OCI-LY1 (cell line): ENCODE results near the gene CD58.

Experiments used
- H2AFZ ChIP-seq: fragments of 200-600 bp; sonication (generic), shearing (Covaris generic); 2 replicates; pipeline ENCODE4 v1.6.0; 2014; ENCODE audit warnings: antibody characterized with exemption, mild to moderate bottlenecking, low read length
- H3F3A ChIP-seq: fragments of 200-600 bp; sonication (generic), shearing (Covaris generic); 2 replicates; pipeline ENCODE4 v1.6.0; 2014; ENCODE audit warnings: mild to moderate bottlenecking, antibody characterized with exemption, low read length, moderate library complexity; ENCODE audit not compliant: insufficient read depth
- H3K27ac ChIP-seq: fragments of 200-600 bp; sonication (generic); 2 replicates; pipeline ENCODE4 v1.5.1; 2014; ENCODE audit warnings: low read length, mixed run types, mild to moderate bottlenecking, low read depth; ENCODE audit not compliant: poor library complexity, severe bottlenecking
- H3K27me3 ChIP-seq: fragments of 200-600 bp; sonication (generic); 2 replicates; pipeline ENCODE4 v1.6.0; 2014; ENCODE audit warnings: antibody characterized with exemption, mild to moderate bottlenecking, low read length, moderate library complexity; ENCODE audit not compliant: insufficient read depth
- H3K36me3 ChIP-seq: fragments of 200-600 bp; sonication (generic); 2 replicates; pipeline ENCODE4 v1.6.1; 2014; ENCODE audit warnings: mild to moderate bottlenecking, antibody characterized with exemption, low read length, moderate library complexity, mixed read lengths; ENCODE audit not compliant: insufficient read depth
- H3K4me1 ChIP-seq: fragments of 200-600 bp; sonication (generic); 2 replicates; pipeline ENCODE4 v1.5.1; 2014; ENCODE audit warnings: mild to moderate bottlenecking, low read length, moderate library complexity; ENCODE audit not compliant: insufficient read depth, severe bottlenecking
- H3K4me2 ChIP-seq: fragments of 200-600 bp; sonication (generic), shearing (Covaris generic); 2 replicates; pipeline ENCODE4 v1.6.1; 2014; ENCODE audit warnings: low read length
- H3K4me3 ChIP-seq: fragments of 200-600 bp; sonication (generic); 2 replicates; pipeline ENCODE4 v1.5.1; 2014; ENCODE audit warnings: low read length, low read depth, mild to moderate bottlenecking, mixed read lengths; ENCODE audit not compliant: poor library complexity, severe bottlenecking
- H3K79me2 ChIP-seq: fragments of 200-600 bp; shearing (Covaris generic); 2 replicates; pipeline ENCODE4 v1.6.1; 2016; ENCODE audit warnings: mixed run types, low read length, mixed read lengths; ENCODE audit not compliant: insufficient read depth
- H3K9ac ChIP-seq: fragments of 200-600 bp; sonication (generic), shearing (Covaris generic); 2 replicates; pipeline ENCODE4 v1.6.1; 2014; ENCODE audit warnings: mild to moderate bottlenecking, low read length, mixed read lengths
- H3K9me2 ChIP-seq: fragments of 200-600 bp; sonication (generic), shearing (Covaris generic); 2 replicates; pipeline ENCODE4 v1.6.1; 2014; ENCODE audit warnings: low read depth, mild to moderate bottlenecking, low read length, mixed read lengths
- H3K9me3 ChIP-seq: fragments of 200-600 bp; shearing (Covaris generic); 2 replicates; pipeline ENCODE4 v1.6.1; 2014; ENCODE audit warnings: low read length, mixed read lengths
- H4K20me1 ChIP-seq: fragments of 200-600 bp; sonication (generic), shearing (Covaris generic); 2 replicates; pipeline ENCODE4 v1.6.0; 2016; ENCODE audit warnings: mild to moderate bottlenecking, low read length; ENCODE audit not compliant: insufficient read depth
- EZH2 ChIP-seq: fragments of 200-600 bp; sonication (generic), shearing (Covaris generic); IDR thresholded peaks from 2 replicates; pipeline ENCODE4 v1.8.0; 2017; ENCODE audit warnings: borderline replicate concordance, mixed run types, mild to moderate bottlenecking, antibody characterized with exemption, low read length, moderate library complexity, mixed read lengths
- TF ChIP-seq, protein P1 (sequence below): fragments of 200-600 bp; sonication (generic), shearing (Covaris generic); IDR thresholded peaks from 2 replicates; pipeline ENCODE4 v1.5.1; 2017; ENCODE audit warnings: mild to moderate bottlenecking, antibody characterized with exemption, low read length, moderate library complexity, mixed read lengths

The CD58 gene

DNA sequence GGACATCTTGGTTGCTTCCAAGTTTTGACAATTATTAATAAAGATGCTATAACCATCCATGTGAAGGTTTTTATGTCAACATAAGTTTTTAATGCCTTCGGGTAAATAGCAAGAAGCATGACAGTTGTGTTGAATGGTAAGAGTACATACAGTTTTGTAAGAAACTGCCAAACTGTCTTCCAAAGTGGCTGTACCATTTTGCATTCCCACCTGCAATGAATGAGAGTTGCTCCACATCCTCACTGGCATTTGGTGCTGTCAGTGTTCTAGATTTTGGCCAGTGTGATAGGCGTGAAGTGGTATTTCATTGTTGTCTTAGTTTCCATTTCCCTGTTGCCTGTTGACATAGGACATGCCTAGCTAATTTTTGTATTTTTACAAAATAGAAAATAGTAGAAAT, 45.4 kb downstream of the CD58 start:
- no peak overlapping the region for H2AFZ ChIP-seq
- H3K79me2 ChIP-seq, result no peaks in the 10 kb centered on the region
- H3K4me1 ChIP-seq, result no peaks in the 10 kb centered on the region
- TF ChIP-seq, protein P1, sequence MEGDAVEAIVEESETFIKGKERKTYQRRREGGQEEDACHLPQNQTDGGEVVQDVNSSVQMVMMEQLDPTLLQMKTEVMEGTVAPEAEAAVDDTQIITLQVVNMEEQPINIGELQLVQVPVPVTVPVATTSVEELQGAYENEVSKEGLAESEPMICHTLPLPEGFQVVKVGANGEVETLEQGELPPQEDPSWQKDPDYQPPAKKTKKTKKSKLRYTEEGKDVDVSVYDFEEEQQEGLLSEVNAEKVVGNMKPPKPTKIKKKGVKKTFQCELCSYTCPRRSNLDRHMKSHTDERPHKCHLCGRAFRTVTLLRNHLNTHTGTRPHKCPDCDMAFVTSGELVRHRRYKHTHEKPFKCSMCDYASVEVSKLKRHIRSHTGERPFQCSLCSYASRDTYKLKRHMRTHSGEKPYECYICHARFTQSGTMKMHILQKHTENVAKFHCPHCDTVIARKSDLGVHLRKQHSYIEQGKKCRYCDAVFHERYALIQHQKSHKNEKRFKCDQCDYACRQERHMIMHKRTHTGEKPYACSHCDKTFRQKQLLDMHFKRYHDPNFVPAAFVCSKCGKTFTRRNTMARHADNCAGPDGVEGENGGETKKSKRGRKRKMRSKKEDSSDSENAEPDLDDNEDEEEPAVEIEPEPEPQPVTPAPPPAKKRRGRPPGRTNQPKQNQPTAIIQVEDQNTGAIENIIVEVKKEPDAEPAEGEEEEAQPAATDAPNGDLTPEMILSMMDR, result no peak
- no peak for TF ChIP-seq EZH2
- no peaks in the 10 kb centered on the region for H3K36me3 ChIP-seq
- H3K27me3 ChIP-seq, result no peaks in the 10 kb centered on the region
- no peak overlapping the region for H3K9ac ChIP-seq
- H3K9me3 ChIP-seq, result no peaks in the 10 kb centered on the region
- H3K9me2 ChIP-seq, result no peaks in the 10 kb centered on the region
- H4K20me1 ChIP-seq, result no peaks in the 10 kb centered on the region
- no peak overlapping the region for H3K4me2 ChIP-seq
- no peaks in the 10 kb centered on the region for H3F3A ChIP-seq
- H3K4me3 ChIP-seq, result no peak overlapping the region
- no peak overlapping the region for H3K27ac ChIP-seq

DNA sequence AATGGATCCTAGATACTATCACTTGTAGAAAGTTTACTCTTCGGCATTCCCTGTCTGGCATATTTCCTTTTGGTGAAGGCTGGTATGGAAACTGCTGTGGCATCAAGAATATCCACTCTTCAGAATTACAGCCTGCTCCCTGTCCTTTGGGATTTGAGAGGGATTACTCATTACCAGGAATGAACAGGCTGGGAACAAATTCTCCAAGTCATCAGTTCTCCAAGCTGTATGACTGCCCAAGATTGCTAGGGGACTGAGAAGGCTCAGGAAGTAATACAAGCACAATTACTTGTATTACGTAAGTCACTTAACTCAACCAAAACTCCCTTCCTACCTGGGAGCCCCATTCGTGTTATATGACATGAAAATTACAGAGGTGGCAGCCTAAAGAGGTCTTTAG, 49.6 kb downstream of the CD58 start:
- no peak overlapping the region for H2AFZ ChIP-seq
- H3K4me1 ChIP-seq, result no peaks in the 10 kb centered on the region
- H3K27ac ChIP-seq, result no peak overlapping the region
- H3K27me3 ChIP-seq, result no peaks in the 10 kb centered on the region
- no peaks in the 10 kb centered on the region for H3K36me3 ChIP-seq
- no peak overlapping the region for H3K4me3 ChIP-seq
- H3F3A ChIP-seq, result no peaks in the 10 kb centered on the region
- H4K20me1 ChIP-seq, result no peaks in the 10 kb centered on the region
- no peaks in the 10 kb centered on the region for H3K9me2 ChIP-seq
- no peak overlapping the region for H3K4me2 ChIP-seq
- no peak overlapping the region for H3K9ac ChIP-seq
- no peaks in the 10 kb centered on the region for H3K79me2 ChIP-seq
- TF ChIP-seq, protein P1, result no peak
- no peak for TF ChIP-seq EZH2
- H3K9me3 ChIP-seq, result no peaks in the 10 kb centered on the region

DNA sequence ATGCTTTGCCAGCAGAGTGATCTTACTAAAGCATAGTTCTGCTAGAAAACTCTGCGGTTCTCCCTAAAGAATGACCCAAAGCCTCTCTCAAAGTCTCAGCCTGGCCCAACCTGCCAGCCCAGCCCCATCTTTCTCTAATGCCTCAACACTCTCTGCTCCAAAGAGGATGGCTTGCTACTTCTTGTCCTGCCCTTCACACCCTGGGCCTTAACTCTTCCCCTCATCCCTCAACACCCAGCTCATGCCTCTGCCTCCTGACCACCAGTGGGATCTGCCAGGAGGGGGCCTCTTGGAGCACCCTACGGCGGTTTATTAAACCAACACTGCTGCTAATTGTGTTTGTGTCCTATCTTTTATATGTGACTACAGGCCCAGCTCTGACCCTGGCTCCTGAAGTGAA, 52.4 kb downstream of the CD58 start:
- Histone ChIP-seq H3K4me2 (no peak overlapping the region), H2AFZ (no peak overlapping the region), H3K27ac (no peak overlapping the region), H3K9me2 (no peaks in the 10 kb centered on the region), H3K36me3 (no peaks in the 10 kb centered on the region), H3F3A (no peaks in the 10 kb centered on the region), H3K9me3 (no peaks in the 10 kb centered on the region), H3K9ac (no peak overlapping the region), H3K4me3 (no peak overlapping the region), H4K20me1 (no peaks in the 10 kb centered on the region), H3K4me1 (no peaks in the 10 kb centered on the region), H3K79me2 (no peaks in the 10 kb centered on the region), H3K27me3 (0 out of 2 replicates have a peak, but pooled peaks cover 6% of the 10 kb centered on the region)
- no peak for TF ChIP-seq EZH2
- TF ChIP-seq, protein P1, result no peak
